SU-DHL-6 (cell line): Measurements from ENCODE around the gene SYCN.

Experiments
- H2AFZ ChIP-seq: fragments of 200-600 bp; sonication (generic); 2 replicates; pipeline ENCODE4 v1.6.1; 2014; ENCODE audit warnings: low read depth, mild to moderate bottlenecking, moderate library complexity, mixed read lengths, antibody characterized with exemption, low read length; ENCODE audit not compliant: severe bottlenecking
- H3F3A ChIP-seq: fragments of 200-600 bp; shearing (Covaris generic); 2 replicates; pipeline ENCODE4 v1.6.0; 2016; ENCODE audit warnings: antibody characterized with exemption, mild to moderate bottlenecking; ENCODE audit not compliant: insufficient read depth
- H3K27ac ChIP-seq: fragments of 200-600 bp; sonication (generic); 2 replicates; pipeline ENCODE4 v1.5.1; 2016; ENCODE audit warnings: low read depth, mild to moderate bottlenecking, low read length, moderate library complexity, mixed read lengths
- H3K27me3 ChIP-seq: fragments of 200-600 bp; sonication (generic), shearing (Covaris generic); 2 replicates; pipeline ENCODE4 v1.6.0; 2014; ENCODE audit warnings: mild to moderate bottlenecking, low read length
- H3K36me3 ChIP-seq: fragments of 200-600 bp; sonication (generic); 2 replicates; pipeline ENCODE4 v1.6.1; 2014; ENCODE audit warnings: mild to moderate bottlenecking, low read length, mixed read lengths
- H3K4me2 ChIP-seq: fragments of 300-600, 200-600 bp; shearing (Covaris generic), sonication (generic); 2 replicates; pipeline ENCODE4 v1.6.0; 2014; ENCODE audit warnings: low read length, low read depth, mild to moderate bottlenecking; ENCODE audit not compliant: poor library complexity, severe bottlenecking
- H3K4me3 ChIP-seq: fragments of 200-600 bp; sonication (generic); 2 replicates; pipeline ENCODE4 v1.5.1; 2014; ENCODE audit warnings: antibody characterized with exemption, low read length, mild to moderate bottlenecking, mixed read lengths; ENCODE audit not compliant: insufficient read depth, poor library complexity, severe bottlenecking
- H3K79me2 ChIP-seq: fragments of 200-600 bp; sonication (generic); 2 replicates; pipeline ENCODE4 v1.6.1; 2014; ENCODE audit warnings: mild to moderate bottlenecking, low read length, moderate library complexity; ENCODE audit not compliant: insufficient read depth
- H3K9ac ChIP-seq: fragments of 200-600 bp; sonication (generic); 2 replicates; pipeline ENCODE4 v1.7.0; 2014; ENCODE audit warnings: mild to moderate bottlenecking, low read length
- H3K9me2 ChIP-seq: fragments of 200-600 bp; sonication (generic); replicated peaks from 2 replicates; pipeline ENCODE4 v1.6.1; 2014; ENCODE audit warnings: low read length; ENCODE audit not compliant: insufficient read depth
- H3K9me3 ChIP-seq: fragments of 200-600 bp; sonication (generic); 2 replicates; pipeline ENCODE4 v1.6.1; 2014; ENCODE audit warnings: low read length, mixed read lengths; ENCODE audit not compliant: insufficient read depth
- H4K20me1 ChIP-seq: fragments of 200-600 bp; sonication (generic); 2 replicates; pipeline ENCODE4 v1.6.1; 2014; ENCODE audit warnings: low read depth, mild to moderate bottlenecking, antibody characterized with exemption, low read length, moderate library complexity, mixed read lengths
- EZH2phosphoT487 ChIP-seq: fragments of 200-600 bp; sonication (generic), shearing (Covaris generic); conservative IDR thresholded peaks from 2 replicates; pipeline ENCODE4 v1.6.1; 2018; ENCODE audit warnings: mild to moderate bottlenecking, antibody characterized with exemption, low read length, moderate library complexity, mixed read lengths
- TF ChIP-seq, protein P1 (sequence below): fragments of 200-600 bp; sonication (generic); IDR thresholded peaks from one replicate; pipeline ENCODE4 v1.5.1; 2017; ENCODE audit warnings: antibody characterized with exemption, mild to moderate bottlenecking, low read length, moderate library complexity; ENCODE audit not compliant: insufficient read depth, poor library complexity, severe bottlenecking

The SYCN gene

DNA sequence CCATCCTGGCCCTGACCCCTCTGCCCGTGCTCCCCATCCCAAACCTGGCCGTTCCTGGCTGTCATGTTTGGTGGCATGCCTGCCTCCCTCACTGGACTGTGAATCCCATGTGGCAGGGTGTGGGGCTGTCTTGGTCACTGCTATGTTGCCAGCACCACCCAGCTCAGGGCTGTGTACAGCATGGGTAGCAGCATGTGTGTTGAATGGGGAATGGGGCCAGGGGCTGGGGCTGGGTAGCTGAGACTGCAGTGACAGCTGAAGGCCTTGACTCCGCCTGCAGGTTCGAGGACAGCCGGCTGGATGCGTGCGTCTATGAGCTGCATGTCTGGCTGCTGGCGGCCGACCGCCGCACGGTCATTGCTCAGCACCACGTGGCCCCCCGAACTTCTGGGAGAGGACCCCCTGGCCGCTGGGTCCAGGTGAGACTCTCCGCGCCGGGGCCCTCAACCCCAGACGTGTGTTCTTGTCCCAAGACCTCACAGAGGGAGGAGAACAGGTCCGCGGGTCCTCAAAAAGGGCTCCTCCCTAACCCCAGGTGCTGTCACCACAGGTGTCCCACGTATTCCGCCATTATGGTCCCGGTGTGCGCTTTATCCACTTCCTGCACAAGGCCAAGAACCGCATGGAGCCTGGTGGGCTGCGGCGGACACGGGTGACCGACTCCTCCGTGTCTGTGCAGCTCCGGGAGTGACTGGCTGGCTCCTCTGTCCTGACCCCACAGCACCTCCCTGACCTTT lies 3.8 kb downstream of the SYCN start:
- H3K27ac ChIP-seq = no peak overlapping the region
- TF ChIP-seq, protein P1, sequence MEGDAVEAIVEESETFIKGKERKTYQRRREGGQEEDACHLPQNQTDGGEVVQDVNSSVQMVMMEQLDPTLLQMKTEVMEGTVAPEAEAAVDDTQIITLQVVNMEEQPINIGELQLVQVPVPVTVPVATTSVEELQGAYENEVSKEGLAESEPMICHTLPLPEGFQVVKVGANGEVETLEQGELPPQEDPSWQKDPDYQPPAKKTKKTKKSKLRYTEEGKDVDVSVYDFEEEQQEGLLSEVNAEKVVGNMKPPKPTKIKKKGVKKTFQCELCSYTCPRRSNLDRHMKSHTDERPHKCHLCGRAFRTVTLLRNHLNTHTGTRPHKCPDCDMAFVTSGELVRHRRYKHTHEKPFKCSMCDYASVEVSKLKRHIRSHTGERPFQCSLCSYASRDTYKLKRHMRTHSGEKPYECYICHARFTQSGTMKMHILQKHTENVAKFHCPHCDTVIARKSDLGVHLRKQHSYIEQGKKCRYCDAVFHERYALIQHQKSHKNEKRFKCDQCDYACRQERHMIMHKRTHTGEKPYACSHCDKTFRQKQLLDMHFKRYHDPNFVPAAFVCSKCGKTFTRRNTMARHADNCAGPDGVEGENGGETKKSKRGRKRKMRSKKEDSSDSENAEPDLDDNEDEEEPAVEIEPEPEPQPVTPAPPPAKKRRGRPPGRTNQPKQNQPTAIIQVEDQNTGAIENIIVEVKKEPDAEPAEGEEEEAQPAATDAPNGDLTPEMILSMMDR = no peak
- TF ChIP-seq EZH2phosphoT487 = no peak

DNA sequence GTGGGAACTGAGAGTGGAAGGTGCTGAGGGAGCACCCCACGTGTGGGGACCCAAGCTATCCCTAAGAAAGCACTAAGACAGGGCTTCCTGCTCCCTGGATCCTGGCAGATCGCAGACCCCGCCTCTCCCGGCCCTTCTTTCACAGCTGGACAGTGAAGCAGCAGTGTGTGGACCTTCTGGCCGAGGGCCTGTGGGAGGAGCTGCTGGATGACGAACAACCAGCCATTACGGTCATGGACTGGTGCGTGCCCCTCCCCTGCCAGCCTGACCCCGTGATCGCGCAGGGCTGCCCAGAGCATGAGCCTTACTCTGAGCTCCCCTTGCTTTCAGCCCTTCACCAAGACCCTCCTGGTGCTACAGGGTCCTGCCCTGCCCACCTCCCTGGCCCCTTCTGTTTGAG lies 5.0 kb downstream of the SYCN start:
- no peak overlapping the region for H3K4me2 ChIP-seq
- H3K9me3 ChIP-seq = no peaks in the 10 kb centered on the region
- TF ChIP-seq, protein P1 = no peak
- TF ChIP-seq EZH2phosphoT487 = no peak
- no peaks in the 10 kb centered on the region for H3K36me3 ChIP-seq
- H3K9ac ChIP-seq = no peak overlapping the region
- H3K27me3 ChIP-seq = no peaks in the 10 kb centered on the region
- no peak overlapping the region for H3K27ac ChIP-seq
- no peaks in the 10 kb centered on the region for H4K20me1 ChIP-seq
- H3F3A ChIP-seq = no peaks in the 10 kb centered on the region
- H3K4me3 ChIP-seq = no peak overlapping the region
- no peaks in the 10 kb centered on the region for H3K9me2 ChIP-seq
- H3K79me2 ChIP-seq = no peaks in the 10 kb centered on the region
- H2AFZ ChIP-seq = no peak overlapping the region

More for the DNA sequence above, 3.8 kb downstream of the SYCN start:
- no peak overlapping the region for H3K4me3 ChIP-seq
- H3K9ac ChIP-seq = no peak overlapping the region
- no peaks in the 10 kb centered on the region for H3K79me2 ChIP-seq
- no peak overlapping the region for H2AFZ ChIP-seq
- no peaks in the 10 kb centered on the region for H3K9me2 ChIP-seq
- no peaks in the 10 kb centered on the region for H3F3A ChIP-seq
- no peaks in the 10 kb centered on the region for H4K20me1 ChIP-seq
- H3K36me3 ChIP-seq = no peaks in the 10 kb centered on the region
- no peak overlapping the region for H3K4me2 ChIP-seq
- H3K27me3 ChIP-seq = no peaks in the 10 kb centered on the region
- H3K9me3 ChIP-seq = no peaks in the 10 kb centered on the region

DNA sequence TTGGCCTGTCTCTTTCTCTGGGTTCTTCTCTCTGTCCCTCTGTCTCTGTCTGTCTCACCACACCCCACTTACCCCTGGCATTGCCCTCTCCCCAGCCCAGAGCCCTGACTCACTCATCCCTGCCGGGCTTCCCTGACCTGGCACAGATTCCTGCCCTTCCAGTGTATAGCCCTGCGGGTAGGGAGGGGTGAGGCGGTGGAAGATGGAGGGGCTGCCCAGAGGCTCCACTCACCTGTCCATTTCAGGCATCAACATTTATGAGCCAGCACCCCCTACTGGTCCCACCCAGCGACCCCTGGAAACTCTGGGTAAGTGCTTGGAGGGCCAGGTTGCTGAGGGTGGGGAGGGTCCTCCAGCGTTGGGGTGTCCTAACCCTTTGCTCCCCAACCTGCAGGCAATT lies 6.3 kb downstream of the SYCN start:
- no peak overlapping the region for H3K4me3 ChIP-seq
- H3K27me3 ChIP-seq = no peaks in the 10 kb centered on the region
- H3K79me2 ChIP-seq = no peaks in the 10 kb centered on the region
- no peak overlapping the region for H3K9ac ChIP-seq
- no peaks in the 10 kb centered on the region for H3K36me3 ChIP-seq
- no peak overlapping the region for H2AFZ ChIP-seq
- H3K27ac ChIP-seq = no peak overlapping the region
- H3F3A ChIP-seq = no peaks in the 10 kb centered on the region
- H3K9me2 ChIP-seq = no peaks in the 10 kb centered on the region
- H3K9me3 ChIP-seq = no peaks in the 10 kb centered on the region
- H4K20me1 ChIP-seq = no peaks in the 10 kb centered on the region
- no peak overlapping the region for H3K4me2 ChIP-seq
- no peak for TF ChIP-seq EZH2phosphoT487
- TF ChIP-seq, protein P1 = no peak
